ENCODE results near the gene SUGCT. TPM values are rescaled to one million over a fixed set of nuclear protein-coding genes. Genes with fewer than 3 reads are reported as not detected.

SUGCT gene
- total and polyA plus RNA-seq, 2 of the 8 experiments (the other 6 are each of a cell fraction or from before 2014, with no cell fraction given), result 2.8 to 5.4 TPM

DNA sequence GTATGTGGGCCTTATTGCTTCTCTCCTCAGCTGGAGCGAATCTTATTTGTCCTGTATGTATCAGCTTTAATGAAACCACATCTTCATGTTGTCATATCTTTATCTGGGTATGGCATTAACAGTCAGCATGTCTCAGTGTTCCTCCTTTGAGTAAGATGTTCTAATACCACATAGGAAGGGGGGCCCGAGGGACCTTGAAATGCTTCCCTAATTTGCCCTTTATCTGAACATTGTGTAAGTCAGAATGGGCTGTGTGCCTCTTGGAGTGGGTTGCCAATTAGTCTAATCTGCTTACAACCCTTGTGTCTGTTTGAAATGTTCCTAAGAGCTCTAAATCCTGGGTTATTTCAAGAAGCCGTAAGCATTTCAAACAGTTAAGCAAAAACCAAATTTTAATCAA is 623.8 kb downstream of the SUGCT start (continued):
- no peak for TF ChIP-seq CHD7 (IDR thresholded peaks at IDR 0.05; ENCODE audit: insufficient replicate concordance, low read length)
